HepG2 (cell line): Measurements from ENCODE around the gene CLDN24. TPM values are rescaled to one million over a fixed set of nuclear protein-coding genes. Genes with fewer than 3 reads are reported as not detected.

Experiments
- ATAC-seq: fragments of 200-7000 bp; cut with Tn5 transposase; 3 replicates; pipeline ENCODE4 v1.9.1; 2020; ENCODE audit warnings: mild to moderate bottlenecking, moderate library complexity
- BruUV-seq: library from RNA; stranded (reverse); fragments of 400-500 nt; replicated peaks from 2 replicates; lab custom pipeline; 2021; lab: Mats Ljungman, UMichigan
- CTCF ChIA-PET: fragments of 300-600 bp; formaldehyde crosslinking; extraction: SDS; loops from one replicate; lab custom pipeline; 2021; ENCODE audit warnings: low total read pairs, inconsistent platforms, low intra/inter-chr PET ratio; lab: Yijun Ruan, JAX
- POLR2A ChIA-PET: fragments of 350-600 bp; sonication (Branson Sonifier 250); formaldehyde crosslinking; loops from one replicate; lab custom pipeline; 2020; ENCODE audit warnings: antibody characterized with exemption, inconsistent platforms; lab: Yijun Ruan, JAX
- DNase-seq: peaks from one replicate; pipeline ENCODE4 v3.0.0-alpha.2; 2015; ENCODE audit warnings: low spot score
- FAIRE-seq: peaks from 3 replicates; lab custom pipeline; 2011; peaks lifted over from hg19 to GRCh38; lab: Jason Lieb, UNC
- H2AFZ ChIP-seq: one replicate; pipeline ENCODE4 v1.6.1; 2011; ENCODE audit warnings: low read length, inconsistent platforms
- H3K27ac ChIP-seq: fragments of 300-600 bp; 3 replicates; pipeline ENCODE4 v1.8.0; 2011; ENCODE audit warnings: mixed run types, mild to moderate bottlenecking, mixed read lengths, low read length, inconsistent platforms; ENCODE audit not compliant: insufficient read depth; ENCODE audit errors: extremely low read length
- H3K27me3 ChIP-seq, 2 experiments: fragments of 200-600 bp in 1 of 2; 2 replicates in 1 of 2; 3 replicates in 1 of 2; pipeline versions ENCODE4 v1.6.0 to v1.8.0; 2011; ENCODE audit warnings: low read length in 2 of 2, mild to moderate bottlenecking in 2 of 2, moderate library complexity in 2 of 2, inconsistent platforms in 1 of 2; ENCODE audit not compliant: insufficient read depth in 2 of 2, control insufficient read depth in 1 of 2
- H3K36me3 ChIP-seq, 2 experiments: fragments of 200-600 bp in 1 of 2; replicated peaks in 1 of 2; 2 replicates in 1 of 2; 3 replicates in 1 of 2; pipeline versions ENCODE4 v1.5.1 to v1.8.0; 2011; ENCODE audit warnings: low read length in 2 of 2, inconsistent platforms in 1 of 2; ENCODE audit not compliant: insufficient read depth in 2 of 2, control insufficient read depth in 1 of 2
- H3K4me1 ChIP-seq: 2 replicates; pipeline ENCODE4 v1.5.1; 2012; ENCODE audit warnings: low read length, inconsistent platforms; ENCODE audit not compliant: insufficient read depth
- H3K4me2 ChIP-seq: 2 replicates; pipeline ENCODE4 v1.6.0; 2011; ENCODE audit warnings: low read depth, low read length, inconsistent platforms
- H3K4me3 ChIP-seq, 3 experiments: fragments of 200-600 bp in 1 of 3; sonication (generic), shearing (Covaris generic) in 1 of 3; replicated peaks in 1 of 3; 2 replicates each; pipeline ENCODE4 v1.5.1; 2011 to 2016; ENCODE audit warnings: low read length in 3 of 3, inconsistent platforms in 2 of 3, low read depth in 2 of 3, mild to moderate bottlenecking in 2 of 3, control low read depth in 1 of 3, mixed read lengths in 1 of 3; ENCODE audit not compliant: insufficient read depth in 1 of 3
- H3K79me2 ChIP-seq: one replicate; pipeline ENCODE4 v1.6.1; 2011; ENCODE audit warnings: low read length, inconsistent platforms; ENCODE audit not compliant: insufficient read depth
- H3K9ac ChIP-seq: 2 replicates; pipeline ENCODE4 v1.6.0; 2011; ENCODE audit warnings: mild to moderate bottlenecking, low read depth, low read length, inconsistent platforms; ENCODE audit not compliant: insufficient read depth
- H3K9me3 ChIP-seq: 2 replicates; pipeline ENCODE4 v1.5.1; 2012; ENCODE audit warnings: mild to moderate bottlenecking, low read length
- H4K20me1 ChIP-seq: 2 replicates; pipeline ENCODE4 v1.6.0; 2011; ENCODE audit warnings: inconsistent platforms, mild to moderate bottlenecking, low read length, moderate library complexity; ENCODE audit not compliant: insufficient read depth
- BORCS8-MEF2B ChIP-seq: sonication (generic); formaldehyde crosslinking; IDR thresholded peaks from 2 replicates; pipeline ENCODE4 v1.8.0; 2022; ENCODE audit warnings: mild to moderate bottlenecking, missing genetic modification reagents
- CEBPB ChIP-seq: IDR thresholded peaks from 2 replicates; pipeline ENCODE4 v1.6.1; 2011; ENCODE audit warnings: low read depth, low read length, improper control_type of control experiment, borderline replicate concordance
- DNMT1 ChIP-seq: sonication (generic); formaldehyde crosslinking; IDR thresholded peaks from 2 replicates; pipeline ENCODE4 v1.5.1; 2020; ENCODE audit warnings: mild to moderate bottlenecking, missing genetic modification reagents
- HMGXB3 ChIP-seq: sonication (generic); formaldehyde crosslinking; IDR thresholded peaks from 2 replicates; pipeline ENCODE4 v1.4.0; 2020; ENCODE audit warnings: missing genetic modification reagents, borderline replicate concordance
- JUN ChIP-seq: sonication (generic); formaldehyde crosslinking; IDR thresholded peaks from 2 replicates; pipeline ENCODE4 v1.4.0; 2020; ENCODE audit warnings: mild to moderate bottlenecking, missing genetic modification reagents
- SMAD9 ChIP-seq: sonication (generic); formaldehyde crosslinking; IDR thresholded peaks from 2 replicates; pipeline ENCODE4 v1.5.1; 2020; ENCODE audit warnings: mild to moderate bottlenecking, missing genetic modification reagents
- SRSF1 ChIP-seq: fragments of 200-400 bp; formaldehyde crosslinking; optimal IDR thresholded peaks from 2 replicates; pipeline ENCODE3; 2017; ENCODE audit warnings: mild to moderate bottlenecking, low read depth, low read length, moderate library complexity
- ZNF12 ChIP-seq: sonication (generic); formaldehyde crosslinking; IDR thresholded peaks from 2 replicates; pipeline ENCODE4 v1.5.0; 2020; ENCODE audit warnings: missing genetic modification reagents
- ZNF136 ChIP-seq: sonication (generic); formaldehyde crosslinking; IDR thresholded peaks from 2 replicates; pipeline ENCODE4 v1.8.1; 2022; ENCODE audit warnings: low read depth, mild to moderate bottlenecking, moderate library complexity, missing genetic modification reagents
- ZNF296 ChIP-seq: sonication (generic); formaldehyde crosslinking; conservative IDR thresholded peaks from 2 replicates; pipeline ENCODE4 v1.5.0; 2020; ENCODE audit warnings: mild to moderate bottlenecking, missing genetic modification reagents
- ZNF460 ChIP-seq: sonication (generic); formaldehyde crosslinking; IDR thresholded peaks from 2 replicates; pipeline ENCODE4 v1.5.1; 2020; ENCODE audit warnings: missing genetic modification reagents, mild to moderate bottlenecking, borderline replicate concordance
- ZNF792 ChIP-seq: IDR thresholded peaks from 2 replicates; pipeline ENCODE4 v1.6.1; 2016
- ZNF883 ChIP-seq: sonication (generic); formaldehyde crosslinking; IDR thresholded peaks from 2 replicates; pipeline ENCODE4 v1.5.1; 2020; ENCODE audit warnings: mild to moderate bottlenecking, missing genetic modification reagents; ENCODE audit errors: not compliant biosample characterization
- WGBS: methylation state at CpG from one replicate; pipeline ENCODE4 v1.1.6; 2017; ENCODE audit warnings: low lambda C conversion rate; 5-methylcytosine and 5-hydroxymethylcytosine counted together
- in situ Hi-C: cut with HindIII; loops from 2 replicates; pipeline ENCODE4 v1.10.0; 2017; ENCODE audit warnings: low pct_unique_long_range_greater_than_20kb; ENCODE audit not compliant: extremely low pct_ligation_motif_present
- intact Hi-C: fragments of 100-400 bp; cut with micrococcal nuclease; formaldehyde crosslinking; loops from one replicate; pipeline ENCODE4 v1.10.0; 2022; ENCODE audit not compliant: unreplicated experiment
- polyA plus RNA-seq, 8 experiments: library from polyadenylated mRNA; depleted of rRNA in 3 of 8; stranded (reverse) in 7 of 8; unstranded in 1 of 8; fragments of >200 nt; fragmentation: Illumina TruSeq in 4 of 8; extraction: Trizol in 4 of 8; gene quantifications; 2 replicates each; pipeline versions ENCODE4 v1.2.1 to v1.2.3, GENCODE V29; 2011 to 2016; ENCODE audit warnings: low read depth in 4 of 8, missing spikeins in 1 of 8, mixed read lengths in 1 of 8; ENCODE audit not compliant: insufficient read depth in 1 of 8
- total RNA-seq, 5 experiments: library from RNA; depleted of rRNA; stranded (reverse); fragments of >200 nt; fragmentation: Illumina TruSeq; extraction: Trizol; gene quantifications; 2 replicates each; pipeline ENCODE4 v1.2.3, GENCODE V29; 2016; ENCODE audit warnings: low read depth in 1 of 5
- TF ChIP-seq, protein P1 (sequence below): sonication (generic); formaldehyde crosslinking; conservative IDR thresholded peaks from 2 replicates; pipeline ENCODE4 v1.8.0; 2022; ENCODE audit warnings: low read depth, missing genetic modification reagents

The CLDN24 gene
- total and polyA plus RNA-seq, 2 of the 13 experiments (the other 11 are each of a cell fraction or from before 2014, with no cell fraction given), result not detected

DNA sequence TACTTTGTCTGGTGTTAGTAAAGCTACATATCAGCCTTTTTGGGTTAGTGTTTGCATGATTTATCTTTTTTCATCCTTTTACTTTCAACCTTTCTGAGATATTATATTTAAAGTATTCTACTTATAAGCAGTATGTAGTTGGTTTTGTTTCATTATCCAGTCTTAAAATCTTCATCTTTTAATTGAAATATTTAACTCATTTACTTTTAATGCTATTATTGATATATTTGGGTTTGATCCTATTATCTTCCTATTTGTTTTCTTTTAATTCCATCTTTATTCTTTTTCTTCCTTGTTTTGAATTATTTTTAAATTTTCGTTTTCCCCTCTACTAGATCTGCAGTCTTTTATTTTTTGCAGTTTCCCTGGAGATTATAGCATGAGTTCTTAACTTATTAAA is 46.1 kb downstream of the CLDN24 start (continued):
- no peak for TF ChIP-seq CEBPB
- TF ChIP-seq, all 625 proteins: peak for 0

- no peak overlapping the region for H3K27ac ChIP-seq
- ChIA-PET POLR2A (no interaction called here), CTCF (no interaction called here)
- 97% methylated on average over 3 of the region's 3 CpGs for WGBS
- intact Hi-C loops, result no loop called here
- BruUV-seq, result no TSS peak
- no peaks in the 10 kb centered on the region for H4K20me1 ChIP-seq
- no peak overlapping the region for H2AFZ ChIP-seq
- H3K9ac ChIP-seq, result no peak overlapping the region
- in situ Hi-C loops, result no loop called here
- H3K4me3 ChIP-seq, result no peak overlapping the region
- no peaks in the 10 kb centered on the region for H3K4me1 ChIP-seq
- peaks cover 10 to 61% of the 10 kb centered on the region in 2 experiments for H3K36me3 ChIP-seq
- DNase-seq (no peak), ATAC-seq (no peak), FAIRE-seq (no peak)
- H3K9me3 ChIP-seq, result peaks cover 7% of the 10 kb centered on the region; the same call in 1 of the 2 replicates
- H3K79me2 ChIP-seq, result no peaks in the 10 kb centered on the region
- H3K27me3 ChIP-seq, result no peaks in the 10 kb centered on the region
- no peak overlapping the region for H3K4me2 ChIP-seq
- TF ChIP-seq SMAD9 (CRISPR knock-in tag) (no peak), ZNF12 (CRISPR knock-in tag) (no peak), ZNF460 (no peak), ZNF883 (CRISPR knock-in tag) (no peak), BORCS8-MEF2B (CRISPR knock-in tag) (no peak), HMGXB3 (CRISPR knock-in tag) (no peak), ZNF792 (CRISPR knock-in tag) (no peak), JUN (CRISPR knock-in tag) (no peak), ZNF136 (CRISPR knock-in tag) (no peak), DNMT1 (CRISPR knock-in tag) (no peak), ZNF296 (CRISPR knock-in tag) (no peak), SRSF1 (no peak)
- TF ChIP-seq, protein P1, sequence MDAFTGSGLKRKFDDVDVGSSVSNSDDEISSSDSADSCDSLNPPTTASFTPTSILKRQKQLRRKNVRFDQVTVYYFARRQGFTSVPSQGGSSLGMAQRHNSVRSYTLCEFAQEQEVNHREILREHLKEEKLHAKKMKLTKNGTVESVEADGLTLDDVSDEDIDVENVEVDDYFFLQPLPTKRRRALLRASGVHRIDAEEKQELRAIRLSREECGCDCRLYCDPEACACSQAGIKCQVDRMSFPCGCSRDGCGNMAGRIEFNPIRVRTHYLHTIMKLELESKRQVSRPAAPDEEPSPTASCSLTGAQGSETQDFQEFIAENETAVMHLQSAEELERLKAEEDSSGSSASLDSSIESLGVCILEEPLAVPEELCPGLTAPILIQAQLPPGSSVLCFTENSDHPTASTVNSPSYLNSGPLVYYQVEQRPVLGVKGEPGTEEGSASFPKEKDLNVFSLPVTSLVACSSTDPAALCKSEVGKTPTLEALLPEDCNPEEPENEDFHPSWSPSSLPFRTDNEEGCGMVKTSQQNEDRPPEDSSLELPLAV (CRISPR knock-in tag), result no peak
Measured at GRCh38 chr4:183272384-183272783, 49.8 kb downstream of the CLDN24 start.
